Suprapubic skin (tissue), 4 donors: Measurements from ENCODE around the gene CDCA7L. TPM values are rescaled to one million over a fixed set of nuclear protein-coding genes. Genes with fewer than 3 reads are reported as not detected.

ENCODE experiments used
- DNase-seq, 2 donors: peaks; one replicate each; pipeline ENCODE4 v3.0.0-alpha.2; 2019; ENCODE audit warnings: low spot score in 2 of 2
- H3K27ac ChIP-seq: fragments of 200-600 bp; sonication (generic); one replicate; pipeline ENCODE4 v1.5.1; 2019
- H3K27me3 ChIP-seq: fragments of 200-600 bp; sonication (generic); one replicate; pipeline ENCODE4 v1.5.1; 2019
- H3K36me3 ChIP-seq: fragments of 200-600 bp; sonication (generic); one replicate; pipeline ENCODE4 v1.5.1; 2019
- H3K4me1 ChIP-seq: fragments of 200-600 bp; sonication (generic); one replicate; pipeline ENCODE4 v1.5.1; 2019
- H3K4me3 ChIP-seq: fragments of 200-600 bp; sonication (generic); one replicate; pipeline ENCODE4 v1.5.1; 2019; ENCODE audit warnings: mild to moderate bottlenecking
- H3K9me3 ChIP-seq: fragments of 200-600 bp; sonication (generic); one replicate; pipeline ENCODE4 v1.5.1; 2019
- EP300 ChIP-seq: sonication (generic); formaldehyde crosslinking; IDR thresholded peaks from one replicate; pipeline ENCODE4 v1.6.1; 2017; ENCODE audit warnings: antibody characterized with exemption
- POLR2A ChIP-seq, 2 donors: fragments of 450-650 bp; IDR thresholded peaks; one replicate each; pipeline ENCODE4 v1.6.1; 2017; ENCODE audit warnings: antibody characterized with exemption in 2 of 2, mild to moderate bottlenecking in 2 of 2, moderate library complexity in 2 of 2
- POLR2AphosphoS5 ChIP-seq, 3 donors: sonication (generic); formaldehyde crosslinking; IDR thresholded peaks; one replicate each; pipeline ENCODE4 v1.6.1; 2017; ENCODE audit warnings: antibody characterized with exemption in 3 of 3
- WGBS: methylation state at CpG from one replicate; pipeline ENCODE4 v1.1.5; 2018; 5-methylcytosine and 5-hydroxymethylcytosine counted together
- total RNA-seq, 4 donors: library from RNA; depleted of rRNA; stranded (reverse); fragments of >200 nt; gene quantifications; one replicate each; pipeline ENCODE4 v1.1.0, GENCODE V29; 2016
- TF ChIP-seq, protein P1 (sequence below), 2 donors: fragments of 200-600 bp in 1 of 2; fragments of 450-650 bp in 1 of 2; sonication (generic) in 1 of 2; IDR thresholded peaks; one replicate each; pipeline ENCODE4 v1.5.1; 2016 to 2019; ENCODE audit warnings: antibody characterized with exemption in 2 of 2, mild to moderate bottlenecking in 1 of 2, moderate library complexity in 1 of 2

Gene CDCA7L
- total RNA-seq, 4 donors from 2014 or later = 26.2 to 138 (median 44.0) TPM

DNA sequence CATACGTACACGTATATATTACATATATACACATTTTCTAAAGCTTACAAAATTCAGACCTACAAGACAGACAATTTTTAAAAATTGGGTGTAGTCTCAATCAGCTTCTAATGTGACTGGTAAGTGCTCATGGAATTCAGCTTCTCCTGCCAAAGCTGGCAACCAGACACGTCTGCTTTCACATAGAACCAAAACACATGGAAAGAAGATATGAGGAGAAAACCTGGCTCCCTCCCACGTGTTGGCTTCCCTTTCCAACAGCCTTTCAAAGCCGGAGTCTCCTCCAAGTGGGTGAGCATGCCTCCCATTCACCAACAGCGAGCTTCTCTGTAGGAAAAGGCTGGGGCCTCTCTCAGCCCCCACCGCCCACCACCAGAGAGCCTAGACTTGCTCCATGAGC is 33.4 kb downstream of the CDCA7L start:
- H3K9me3 ChIP-seq = no peaks in the 10 kb centered on the region
- no peak for DNase-seq
- TF ChIP-seq, protein P1, sequence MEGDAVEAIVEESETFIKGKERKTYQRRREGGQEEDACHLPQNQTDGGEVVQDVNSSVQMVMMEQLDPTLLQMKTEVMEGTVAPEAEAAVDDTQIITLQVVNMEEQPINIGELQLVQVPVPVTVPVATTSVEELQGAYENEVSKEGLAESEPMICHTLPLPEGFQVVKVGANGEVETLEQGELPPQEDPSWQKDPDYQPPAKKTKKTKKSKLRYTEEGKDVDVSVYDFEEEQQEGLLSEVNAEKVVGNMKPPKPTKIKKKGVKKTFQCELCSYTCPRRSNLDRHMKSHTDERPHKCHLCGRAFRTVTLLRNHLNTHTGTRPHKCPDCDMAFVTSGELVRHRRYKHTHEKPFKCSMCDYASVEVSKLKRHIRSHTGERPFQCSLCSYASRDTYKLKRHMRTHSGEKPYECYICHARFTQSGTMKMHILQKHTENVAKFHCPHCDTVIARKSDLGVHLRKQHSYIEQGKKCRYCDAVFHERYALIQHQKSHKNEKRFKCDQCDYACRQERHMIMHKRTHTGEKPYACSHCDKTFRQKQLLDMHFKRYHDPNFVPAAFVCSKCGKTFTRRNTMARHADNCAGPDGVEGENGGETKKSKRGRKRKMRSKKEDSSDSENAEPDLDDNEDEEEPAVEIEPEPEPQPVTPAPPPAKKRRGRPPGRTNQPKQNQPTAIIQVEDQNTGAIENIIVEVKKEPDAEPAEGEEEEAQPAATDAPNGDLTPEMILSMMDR (IDR thresholded peaks at IDR 0.05) = no peak
- TF ChIP-seq EP300 (no peak), POLR2A (IDR thresholded peaks at IDR 0.05) (no peak), POLR2AphosphoS5 (IDR thresholded peaks at IDR 0.05) (no peak)
- WGBS = 39% methylated on average over 7 of the region's 7 CpGs
- peaks cover 29% of the 10 kb centered on the region for H3K36me3 ChIP-seq
- no peaks in the 10 kb centered on the region for H3K27me3 ChIP-seq
- H3K27ac ChIP-seq = no peak overlapping the region
- H3K4me1 ChIP-seq = peaks cover 17% of the 10 kb centered on the region
- no peak overlapping the region for H3K4me3 ChIP-seq

GRCh38 chr7:21911341-21911875 is 34.3 kb downstream of the CDCA7L start:
- TF ChIP-seq, protein P1 (IDR thresholded peaks at IDR 0.05) = no peak
- TF ChIP-seq POLR2AphosphoS5 (IDR thresholded peaks at IDR 0.05) (no peak), POLR2A (IDR thresholded peaks at IDR 0.05) (no peak), EP300 (no peak)
- Histone ChIP-seq H3K27me3 (no peaks in the 10 kb centered on the region), H3K36me3 (peaks cover 31% of the 10 kb centered on the region), H3K27ac (no peak overlapping the region), H3K4me3 (no peak overlapping the region), H3K4me1 (peaks cover 17% of the 10 kb centered on the region), H3K9me3 (no peaks in the 10 kb centered on the region)
- no peak for DNase-seq
- WGBS = 69% methylated on average over 8 of the region's 8 CpGs

DNA sequence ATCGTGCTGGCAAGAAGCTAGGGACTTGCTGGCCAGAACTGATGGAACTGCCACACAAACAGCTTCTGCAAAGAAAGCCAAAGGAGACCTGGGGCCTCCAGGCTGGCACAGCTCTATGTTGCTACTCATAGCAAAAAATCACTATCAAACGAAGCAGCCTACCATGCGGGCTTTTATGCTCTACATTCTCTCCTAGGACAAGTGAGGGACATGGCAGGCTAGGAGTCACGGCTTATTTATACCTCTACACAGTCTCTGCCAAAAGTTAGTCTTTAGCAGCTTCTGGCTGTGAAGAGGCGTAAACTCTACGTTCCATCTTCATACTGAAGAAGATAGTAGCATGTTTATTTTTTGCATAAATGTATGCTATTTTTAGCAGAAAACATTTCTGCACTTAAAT is 35.4 kb downstream of the CDCA7L start:
- H3K27ac ChIP-seq = no peak overlapping the region
- no peak overlapping the region for H3K4me3 ChIP-seq
- peaks cover 17% of the 10 kb centered on the region for H3K4me1 ChIP-seq
- H3K27me3 ChIP-seq = no peaks in the 10 kb centered on the region
- WGBS = 70% methylated on average over 6 of the region's 6 CpGs
- no peak for DNase-seq
- no peaks in the 10 kb centered on the region for H3K9me3 ChIP-seq
- H3K36me3 ChIP-seq = peaks cover 42% of the 10 kb centered on the region
- TF ChIP-seq EP300 = no peak
- TF ChIP-seq POLR2AphosphoS5 (IDR thresholded peaks at IDR 0.05) = no peak
- TF ChIP-seq, protein P1 (IDR thresholded peaks at IDR 0.05) = no peak
- TF ChIP-seq POLR2A (IDR thresholded peaks at IDR 0.05) = no peak

- Histone ChIP-seq H3K9me3 (no peaks in the 10 kb centered on the region), H3K27ac (no peak overlapping the region), H3K4me1 (peaks cover 12% of the 10 kb centered on the region), H3K36me3 (peaks cover 44% of the 10 kb centered on the region), H3K27me3 (no peaks in the 10 kb centered on the region), H3K4me3 (no peak overlapping the region)
- WGBS = 93% methylated on average over 5 of the region's 5 CpGs
- TF ChIP-seq EP300 = no peak
- TF ChIP-seq POLR2A (IDR thresholded peaks at IDR 0.05) = no peak
- DNase-seq = no peak
Measured at GRCh38 chr7:21908746-21909145, 37.0 kb downstream of the CDCA7L start.

GRCh38 chr7:21903020-21903786 is 42.5 kb downstream of the CDCA7L start:
- WGBS = 86% methylated on average over 13 of the region's 14 CpGs
- TF ChIP-seq POLR2AphosphoS5 (IDR thresholded peaks at IDR 0.05) (no peak), POLR2A (IDR thresholded peaks at IDR 0.05) (no peak), EP300 (no peak)
- TF ChIP-seq, protein P1 (IDR thresholded peaks at IDR 0.05) = no peak
- H3K4me3 ChIP-seq = no peak overlapping the region
- peaks cover 60% of the 10 kb centered on the region for H3K36me3 ChIP-seq
- no peak overlapping the region for H3K27ac ChIP-seq
- DNase-seq = no peak
- no peaks in the 10 kb centered on the region for H3K27me3 ChIP-seq
- no peaks in the 10 kb centered on the region for H3K4me1 ChIP-seq
- no peaks in the 10 kb centered on the region for H3K9me3 ChIP-seq
